ENCODE data around the gene NKD1.
"Not testable (repeated sequence)": the region's sequence is repeated elsewhere in the genome, so short reads cannot be mapped to it uniquely, and the experiment has no call there.

The NKD1 gene, protein sequence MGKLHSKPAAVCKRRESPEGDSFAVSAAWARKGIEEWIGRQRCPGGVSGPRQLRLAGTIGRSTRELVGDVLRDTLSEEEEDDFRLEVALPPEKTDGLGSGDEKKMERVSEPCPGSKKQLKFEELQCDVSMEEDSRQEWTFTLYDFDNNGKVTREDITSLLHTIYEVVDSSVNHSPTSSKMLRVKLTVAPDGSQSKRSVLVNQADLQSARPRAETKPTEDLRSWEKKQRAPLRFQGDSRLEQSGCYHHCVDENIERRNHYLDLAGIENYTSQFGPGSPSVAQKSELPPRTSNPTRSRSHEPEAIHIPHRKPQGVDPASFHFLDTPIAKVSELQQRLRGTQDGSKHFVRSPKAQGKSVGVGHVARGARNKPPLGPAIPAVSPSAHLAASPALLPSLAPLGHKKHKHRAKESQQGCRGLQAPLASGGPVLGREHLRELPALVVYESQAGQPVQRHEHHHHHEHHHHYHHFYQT

DNA sequence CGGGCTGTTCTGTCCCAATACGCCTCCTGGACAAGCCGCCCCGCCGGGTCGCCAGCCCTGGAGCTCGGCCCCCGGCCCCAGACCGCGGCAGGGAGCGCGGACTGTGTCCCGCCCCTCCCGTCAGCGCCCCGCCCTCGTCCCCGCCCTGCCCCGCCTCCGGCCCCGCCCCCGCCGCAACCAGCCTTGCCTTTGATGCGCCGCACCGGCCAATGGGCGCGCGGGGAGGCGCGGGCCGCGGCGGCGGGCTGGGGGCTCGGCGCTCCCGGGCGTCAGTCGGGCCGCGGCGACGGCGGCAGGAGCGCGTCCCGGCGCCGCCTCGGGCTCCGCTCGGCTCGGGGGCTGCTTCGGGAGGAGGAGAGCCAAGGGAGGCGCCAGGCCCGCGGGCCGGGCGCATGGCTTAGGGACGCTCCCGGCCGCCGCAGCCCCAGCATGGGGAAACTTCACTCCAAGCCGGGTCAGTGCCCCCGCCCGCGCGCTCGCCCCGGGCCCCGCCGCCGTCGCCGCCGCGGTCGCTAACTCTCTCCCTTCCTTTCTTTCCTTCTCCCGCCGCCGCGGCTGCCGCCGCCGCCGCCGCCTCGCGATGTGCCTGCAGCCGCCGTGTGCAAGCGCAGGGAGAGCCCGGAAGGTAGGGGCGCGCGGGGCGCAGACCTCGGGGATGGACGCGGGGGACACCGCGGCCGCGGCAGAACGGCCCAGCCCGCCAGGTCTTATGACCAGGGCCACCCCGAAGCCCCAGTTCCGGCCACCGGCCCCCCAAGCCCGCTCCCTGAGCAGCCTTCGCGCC lies at the start of gene NKD1:
TSS of gene NKD1 (plus strand) at position 272 of the 784 bp plus-strand sequence. CDS start at position 430, 158 bp downstream.
- DNase-seq, result peak; percentile 73

DNA sequence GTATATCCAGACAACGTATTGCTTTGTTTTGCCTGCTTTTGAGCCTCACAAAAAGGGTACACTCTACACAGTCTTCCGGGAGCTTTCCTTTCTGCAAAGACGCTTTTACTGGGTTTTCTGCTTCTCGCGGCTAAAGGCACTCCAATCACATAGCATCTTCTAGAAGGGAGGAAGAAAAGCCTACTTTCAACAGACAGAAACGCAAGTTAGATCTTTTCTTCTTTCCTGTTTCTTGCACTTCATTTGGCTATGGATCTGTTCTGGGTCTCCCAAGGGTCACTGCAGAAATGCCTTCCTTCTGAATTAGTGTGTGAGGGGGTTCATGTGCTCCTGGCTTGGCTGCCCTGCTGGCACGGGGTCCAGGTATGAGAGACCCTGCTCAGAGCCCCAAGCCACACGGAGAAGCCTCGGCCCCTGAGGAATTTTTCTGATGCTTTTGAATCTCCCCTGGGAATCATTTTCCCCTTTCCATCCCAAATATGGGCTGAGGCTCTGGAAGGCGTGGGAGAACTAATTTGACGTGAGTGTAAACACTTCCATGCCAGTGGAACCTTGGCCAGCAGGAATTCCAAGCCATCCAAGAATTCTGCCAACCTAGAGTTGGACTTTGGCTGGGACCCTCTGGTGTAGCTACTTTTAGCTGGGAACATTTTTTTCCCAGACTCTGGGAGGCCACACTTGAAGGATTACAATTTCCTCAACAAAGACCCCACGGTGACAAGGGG lies 49.6 kb upstream of the NKD1 start:
- no peak for DNase-seq

DNA sequence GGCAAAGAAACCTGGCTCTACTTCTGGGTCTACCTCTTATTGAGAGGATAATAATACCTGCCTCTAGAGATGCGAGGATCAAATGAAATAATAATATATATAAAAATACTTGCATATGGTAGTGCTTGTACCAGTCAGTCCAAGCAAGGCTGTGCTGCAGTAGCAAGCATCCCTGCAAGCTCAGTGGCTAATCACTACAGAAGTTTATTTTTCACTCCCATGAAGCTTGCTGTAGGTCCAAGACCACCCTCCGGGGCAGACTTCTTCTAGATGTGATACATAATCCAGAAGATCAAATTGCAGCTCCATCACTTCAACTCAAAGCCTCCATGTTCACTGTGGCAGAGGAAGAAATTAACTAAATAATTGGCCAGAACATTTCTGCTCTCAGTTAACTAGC lies 48.9 kb upstream of the NKD1 start:
- DNase-seq, result no peak

DNA sequence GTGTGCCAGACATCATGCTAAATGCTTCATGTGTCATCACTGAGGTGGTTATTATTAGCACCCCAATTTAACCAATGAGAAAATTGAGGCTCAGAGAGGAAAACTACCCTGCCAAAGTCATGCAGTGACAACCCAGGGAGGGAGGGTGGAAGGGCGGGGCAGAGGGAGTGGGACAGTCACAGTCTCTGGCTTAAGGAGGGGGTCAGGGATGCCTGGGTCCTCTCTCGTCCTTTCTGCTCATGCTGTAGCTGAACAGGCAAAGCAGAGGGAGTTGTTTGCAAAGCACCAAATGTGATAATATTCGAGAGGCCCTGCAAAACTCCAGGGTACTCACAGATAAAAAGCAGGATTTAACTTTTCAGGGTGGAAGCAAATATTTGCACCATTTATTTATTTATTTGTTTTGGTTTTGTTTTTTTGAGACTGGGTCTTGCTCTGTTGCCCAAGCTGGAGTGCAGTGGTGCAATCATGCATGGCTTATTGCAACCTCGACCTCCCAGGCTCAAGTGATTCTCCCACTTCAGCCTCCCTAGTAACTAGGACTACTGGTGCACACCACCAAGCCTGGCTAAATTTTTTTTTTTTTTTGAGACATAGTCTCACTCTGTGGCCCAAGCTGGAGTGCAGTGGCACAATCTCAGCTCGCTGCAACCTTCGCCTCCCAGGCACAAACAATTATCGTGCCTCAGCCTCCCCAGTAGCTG lies 47.9 kb upstream of the NKD1 start:
- DNase-seq, result no peak

DNA sequence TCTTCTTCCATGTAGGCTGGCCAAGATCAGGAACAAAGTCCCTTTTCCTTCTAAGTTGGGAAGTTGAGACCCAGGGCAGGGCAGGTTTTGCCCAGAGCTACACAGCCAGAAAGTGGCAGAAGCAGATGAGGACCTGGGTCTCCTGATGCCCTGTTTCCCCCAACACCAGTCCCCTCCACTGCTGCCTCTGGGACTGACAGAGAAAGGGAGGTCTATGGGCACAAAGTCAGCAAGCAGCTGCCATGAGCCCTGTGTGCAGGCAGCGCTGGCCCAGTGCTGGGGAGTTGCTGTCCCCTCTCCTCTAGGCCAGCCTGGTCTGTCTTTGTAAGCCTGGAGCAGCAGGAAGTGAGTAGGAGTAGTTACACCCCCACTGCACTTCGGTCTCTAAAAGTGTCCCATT lies 46.9 kb upstream of the NKD1 start:
- no peak for DNase-seq

DNA sequence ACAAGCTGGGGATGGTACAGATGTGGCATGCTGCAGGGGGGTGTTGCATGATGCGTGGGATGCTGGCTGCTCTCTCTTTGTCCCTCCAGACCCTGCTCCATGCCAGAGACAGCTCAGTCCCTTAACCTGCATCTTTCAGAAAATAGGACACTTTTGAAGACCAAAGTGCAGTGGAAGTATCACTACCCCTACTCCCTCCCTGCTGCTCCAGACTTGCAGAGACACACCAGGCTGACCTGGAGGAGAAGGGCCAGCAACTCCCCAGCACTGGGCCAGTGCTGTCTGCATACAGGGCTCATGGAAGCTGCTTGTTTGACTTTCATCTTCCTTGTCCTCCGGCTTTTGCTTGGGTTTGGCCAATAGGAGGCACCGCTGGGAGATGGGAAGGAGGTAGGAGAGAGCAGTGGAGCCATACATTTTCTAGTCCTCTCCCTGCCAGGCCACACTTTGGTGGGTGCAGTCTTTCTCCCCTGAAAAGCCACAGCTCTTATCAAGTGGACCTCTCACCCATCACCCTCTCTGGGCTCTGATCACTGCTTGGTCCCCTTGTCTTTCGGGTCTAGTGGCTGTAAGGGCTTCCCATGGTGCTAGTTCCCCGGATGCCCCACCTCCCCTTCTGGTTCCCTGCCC lies 46.1 kb upstream of the NKD1 start:
- no peak for DNase-seq

DNA sequence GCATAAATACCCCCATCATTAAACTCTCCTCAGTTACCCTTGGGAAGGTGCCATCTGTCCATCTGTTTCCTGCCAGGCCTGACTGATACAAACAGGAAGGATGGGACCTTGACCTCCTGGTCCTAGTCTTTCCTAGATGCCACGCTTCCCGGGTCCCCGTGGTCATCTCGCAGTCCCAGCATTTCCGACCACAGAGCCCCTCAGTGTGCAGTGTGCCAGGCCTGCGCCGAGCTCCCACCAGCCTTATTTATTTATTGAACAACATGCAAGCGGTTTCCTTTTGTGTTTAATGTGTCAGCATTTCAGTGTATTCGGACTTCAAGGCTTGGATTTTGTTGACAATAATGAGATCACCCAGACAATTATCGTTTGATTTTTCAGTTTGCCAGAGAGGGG lies 45.6 kb upstream of the NKD1 start:
- no peak for DNase-seq

DNA sequence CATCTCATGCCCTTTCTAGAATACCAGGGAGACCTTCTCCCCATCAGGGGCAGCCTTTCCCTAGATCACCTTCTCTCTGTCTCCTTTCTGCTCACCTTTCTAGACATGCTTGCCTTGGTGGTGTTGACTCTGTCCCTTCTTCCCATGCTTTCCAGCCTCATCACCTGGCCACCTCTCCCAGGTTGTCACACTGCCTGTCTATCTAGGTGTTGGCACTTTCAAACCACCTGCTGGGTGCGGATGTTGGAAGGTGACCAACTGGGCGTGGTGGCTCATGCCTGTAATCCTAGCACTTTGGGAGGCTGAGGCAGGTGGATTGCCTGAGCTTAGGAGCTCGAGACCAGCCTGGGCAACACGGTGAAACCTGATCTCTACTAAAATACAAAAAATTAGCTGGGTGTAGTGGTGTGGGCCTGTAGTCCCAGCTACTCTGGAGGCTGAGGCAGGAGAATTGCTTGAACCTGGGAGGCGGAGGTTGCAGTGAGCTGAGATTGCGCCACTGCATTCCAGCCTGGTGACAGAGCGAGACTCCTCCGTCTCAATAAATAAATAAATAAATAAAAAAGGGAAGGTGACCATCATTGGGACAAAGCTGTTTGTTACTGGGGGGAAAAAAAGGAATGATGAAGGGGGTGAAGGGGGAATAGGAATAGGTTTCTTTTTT lies 44.2 kb upstream of the NKD1 start:
- not testable (repeated sequence) for DNase-seq

DNA sequence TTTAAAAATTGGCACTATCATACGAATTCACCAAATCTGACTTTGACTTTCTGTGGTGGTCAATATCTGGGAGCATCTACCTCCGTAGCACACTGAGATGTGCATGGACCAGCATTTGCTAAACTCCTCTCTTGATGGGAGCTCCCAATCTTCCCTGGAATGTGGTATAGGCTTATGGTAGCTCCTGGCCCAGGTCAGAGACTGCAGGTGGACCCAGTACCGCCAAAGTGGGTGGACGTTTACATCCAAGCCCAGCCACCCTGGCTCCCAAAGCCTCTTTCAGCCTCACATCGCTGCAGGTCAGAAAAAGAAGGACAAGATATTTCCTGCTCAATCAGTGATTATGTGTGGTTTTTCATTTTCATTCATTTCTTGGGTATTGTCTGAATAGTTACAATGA lies 43.1 kb upstream of the NKD1 start:
- no peak for DNase-seq

DNA sequence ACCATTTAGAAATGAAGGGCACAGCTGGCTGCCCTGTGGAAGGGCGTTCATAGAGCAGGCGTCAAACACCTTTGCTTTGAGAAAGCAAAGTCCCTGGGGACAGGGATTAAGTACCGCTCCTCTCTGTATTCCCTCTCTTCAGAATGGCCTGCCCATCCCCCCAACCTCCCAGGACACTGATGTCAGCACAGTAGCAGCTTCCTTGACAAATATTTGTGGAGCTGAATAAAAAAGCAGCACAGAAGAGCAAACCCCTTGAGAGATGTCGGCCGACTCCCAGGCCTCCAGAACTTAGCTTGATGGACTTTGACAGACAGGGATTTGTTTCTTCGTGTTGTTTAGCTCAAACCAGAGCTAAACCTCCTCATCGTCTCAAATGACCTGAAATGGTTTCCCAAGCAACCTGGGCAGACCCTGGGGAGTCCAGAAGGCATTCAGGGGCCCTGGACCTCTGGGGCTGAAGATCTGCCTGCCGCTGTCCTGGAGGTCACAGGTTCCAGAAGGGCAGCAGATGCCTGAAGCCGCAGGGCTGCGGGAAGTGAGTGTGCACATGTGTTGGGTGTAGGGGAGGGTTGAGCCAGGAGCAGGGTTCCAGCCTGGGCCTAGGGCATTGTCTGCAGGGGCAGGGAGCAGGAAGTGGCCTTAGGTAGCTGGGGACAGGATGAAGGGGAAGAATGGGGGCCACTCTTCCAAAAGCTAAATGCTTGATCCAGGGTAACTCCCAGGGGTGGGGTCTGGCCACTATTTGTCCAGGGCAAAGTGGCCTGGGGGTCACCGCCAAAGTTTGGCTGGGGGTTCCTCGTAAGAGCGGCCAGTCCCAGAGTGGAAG lies 42.3 kb upstream of the NKD1 start:
- DNase-seq, result no peak

DNA sequence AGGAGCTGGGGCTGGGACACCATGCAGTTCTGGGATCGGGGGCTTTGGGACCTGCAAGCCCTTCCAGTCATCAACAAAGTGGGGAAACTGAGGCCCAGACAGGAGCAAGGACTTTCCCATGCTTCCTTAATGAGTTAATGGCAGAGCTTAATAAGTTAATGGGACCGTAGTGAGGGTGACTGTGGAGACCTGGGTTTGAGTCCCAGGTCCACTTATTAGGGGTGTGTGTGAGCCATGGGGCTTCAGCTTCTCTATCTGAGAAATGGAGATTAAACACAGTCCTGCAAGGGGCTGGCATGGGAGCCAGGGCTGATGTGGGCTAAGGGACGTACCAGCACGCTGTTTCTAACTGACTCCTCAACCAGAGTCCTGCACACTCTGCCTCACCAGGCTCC lies 41.7 kb upstream of the NKD1 start:
- no peak for DNase-seq

DNA sequence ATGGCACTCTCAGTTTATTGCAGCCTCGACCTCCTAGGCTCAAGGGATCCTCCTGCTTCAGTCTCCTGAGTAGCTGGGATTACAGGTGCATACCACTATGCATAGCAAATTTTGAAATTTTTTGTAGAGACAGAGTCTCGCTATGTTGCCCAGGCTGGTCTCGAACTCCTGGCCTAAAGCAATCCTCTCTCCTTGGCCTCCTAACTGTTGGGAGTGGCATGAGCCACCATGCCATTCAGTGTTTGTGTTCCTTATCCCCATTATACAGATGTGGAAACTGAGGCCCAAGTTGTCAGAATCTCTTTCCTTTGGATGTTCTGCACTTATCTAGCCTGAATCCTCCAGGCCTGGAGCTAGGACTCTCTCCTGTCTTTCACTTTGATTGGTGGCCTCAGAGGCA lies 40.8 kb upstream of the NKD1 start:
- no peak for DNase-seq

DNA sequence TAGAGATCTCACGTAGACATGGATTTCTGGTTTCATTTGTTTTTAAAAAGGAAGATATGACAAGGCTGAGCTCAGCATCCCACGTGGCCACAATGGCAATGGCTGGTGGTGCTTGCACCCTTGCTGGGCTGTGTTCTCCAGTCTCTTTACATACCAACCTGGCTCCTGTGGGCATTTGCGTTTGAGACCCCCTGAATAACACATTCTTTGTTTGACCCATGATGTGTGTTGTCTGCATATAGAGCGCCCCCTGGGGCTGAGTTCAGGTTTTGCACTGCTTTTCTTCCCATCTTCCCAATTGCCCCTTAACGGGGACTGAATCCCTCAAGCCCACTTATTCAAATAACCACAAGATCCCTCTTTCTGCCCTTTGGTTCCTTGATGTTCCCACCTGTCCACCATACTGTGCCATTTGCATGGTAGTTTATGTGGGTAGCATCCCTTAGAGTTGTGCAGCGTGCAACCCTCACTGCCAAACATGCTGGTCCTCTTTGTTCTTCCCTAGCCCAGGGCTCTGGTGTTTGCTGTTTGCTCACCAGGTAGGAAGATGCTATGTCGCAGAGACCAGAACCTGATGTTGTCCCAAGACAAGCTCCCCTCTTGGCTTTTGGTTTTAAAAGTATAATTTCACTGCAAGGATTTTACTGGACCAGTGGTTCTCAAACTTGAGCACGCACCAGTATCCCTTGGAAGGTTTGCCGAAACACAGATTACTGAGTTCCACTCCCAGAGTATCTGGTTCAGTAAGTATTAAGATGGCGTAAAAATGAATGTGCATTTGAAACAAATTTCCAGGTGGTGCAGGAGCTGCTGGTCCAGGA lies 38.5 kb upstream of the NKD1 start:
- peak; percentile 30 for DNase-seq

DNA sequence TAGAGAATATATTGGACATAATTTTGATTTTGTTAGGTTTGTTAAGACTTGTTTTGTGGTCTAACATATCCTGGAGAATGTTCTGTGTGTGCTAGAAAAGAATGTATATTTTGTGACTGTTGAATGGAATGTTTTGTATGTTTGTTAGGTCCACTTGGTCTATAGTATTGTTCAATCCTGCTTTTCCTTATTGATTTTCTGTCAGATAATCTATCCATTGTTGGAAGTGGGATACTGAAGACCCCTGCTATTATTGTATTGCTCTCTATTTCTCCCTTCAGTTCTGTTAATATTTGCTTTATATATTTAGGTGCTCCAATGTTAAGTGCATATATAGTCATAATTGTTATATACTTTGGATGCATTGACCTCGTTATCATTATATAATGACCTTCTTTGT lies 33.0 kb upstream of the NKD1 start:
- DNase-seq, result no peak

DNA sequence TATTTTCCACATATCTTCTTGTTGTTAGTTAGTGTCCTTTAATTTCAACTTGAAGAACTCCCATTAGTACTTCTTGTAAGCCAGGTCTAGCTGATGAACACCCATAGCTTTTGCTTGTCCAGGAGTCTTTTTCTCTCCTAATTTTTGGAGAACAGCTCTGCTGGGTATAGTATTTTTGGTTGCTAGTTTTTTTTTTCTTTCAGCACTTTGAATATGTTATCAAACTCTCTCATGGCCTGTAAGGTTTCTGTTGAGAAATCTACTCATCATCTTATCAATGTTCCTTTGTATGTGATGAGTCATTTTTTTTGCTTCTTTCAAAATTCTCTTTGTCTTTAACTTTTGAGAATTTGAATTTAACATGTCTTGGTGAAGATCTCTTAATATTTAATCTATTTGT lies 31.8 kb upstream of the NKD1 start:
- DNase-seq, result no peak

DNA sequence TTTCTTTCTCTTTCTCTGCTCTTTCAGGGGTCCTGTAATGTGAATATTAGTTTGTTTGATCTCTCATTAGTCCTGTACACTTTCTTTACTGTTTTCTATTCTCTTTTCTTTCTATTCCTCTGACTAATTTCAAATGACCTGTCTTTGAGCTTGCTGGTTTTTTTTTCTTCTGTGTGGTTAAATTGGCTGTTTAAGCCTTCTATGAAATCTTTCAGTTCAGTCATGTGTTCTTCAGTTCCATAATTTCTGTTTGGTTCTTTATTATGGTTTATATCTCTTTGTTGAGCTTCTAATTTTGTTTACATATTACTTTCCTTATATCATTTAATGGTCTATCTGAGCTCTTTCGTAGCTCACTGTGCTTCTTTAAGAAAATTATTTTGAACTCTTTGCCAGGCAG lies 31.3 kb upstream of the NKD1 start:
- no peak for DNase-seq

DNA sequence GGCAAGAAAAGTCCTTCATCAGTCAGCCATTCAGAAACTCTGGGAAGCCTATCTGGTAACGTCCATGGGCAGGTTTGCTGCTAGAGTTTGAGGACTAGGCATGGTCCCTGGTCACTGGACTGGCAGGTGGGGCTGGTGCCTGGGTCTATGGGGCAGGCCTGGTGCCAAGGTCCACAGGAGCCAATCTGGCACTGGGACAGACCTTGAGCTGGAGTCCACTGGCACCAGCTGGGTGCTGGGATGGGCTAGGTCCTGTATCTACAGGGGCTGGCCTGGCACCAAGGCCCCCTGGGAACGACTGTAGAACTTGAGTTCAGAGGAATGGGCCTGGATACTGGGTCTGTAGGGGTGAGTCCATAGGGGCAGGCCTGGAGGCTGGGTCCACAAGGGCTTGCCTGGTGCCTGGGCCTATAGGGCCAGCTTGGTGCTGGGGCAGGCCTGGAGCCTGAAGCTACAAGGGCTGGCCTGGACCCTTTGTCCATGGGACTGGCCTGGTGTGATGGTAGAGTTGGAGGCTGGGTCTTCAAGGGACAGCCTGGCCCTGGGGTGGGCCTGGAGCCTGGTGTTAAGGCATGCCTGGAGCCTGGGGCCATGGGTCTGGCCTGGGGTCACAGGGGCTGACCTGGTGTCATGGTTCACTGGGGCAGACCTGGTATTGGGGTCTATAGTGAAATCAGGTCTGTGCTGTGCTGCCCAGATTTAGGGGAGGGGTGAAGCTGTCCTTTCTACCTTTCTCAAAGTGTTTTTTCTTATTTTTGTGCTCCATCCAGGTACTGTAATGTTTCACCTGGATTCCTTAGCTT lies 30.5 kb upstream of the NKD1 start:
- DNase-seq, result no peak

DNA sequence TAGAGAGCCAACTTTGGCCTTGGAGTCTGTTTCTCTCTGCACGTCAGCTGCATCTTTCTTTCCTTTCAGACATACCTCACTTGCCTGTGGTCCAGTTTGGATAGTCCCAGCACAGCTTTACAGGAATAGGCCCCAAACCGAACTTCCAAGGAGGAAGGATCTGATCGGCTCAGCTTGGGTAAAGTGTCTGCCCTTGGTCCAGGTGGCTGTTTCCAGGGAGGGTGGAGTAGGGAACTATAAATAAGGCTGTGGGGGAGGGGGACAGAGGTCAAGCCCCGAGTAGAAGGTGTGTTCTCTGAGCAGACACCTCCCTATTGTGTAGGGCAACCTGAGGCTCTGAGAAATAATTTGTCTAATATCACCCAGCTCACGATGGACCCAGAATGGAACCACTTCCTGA lies 29.2 kb upstream of the NKD1 start:
- DNase-seq, result no peak

DNA sequence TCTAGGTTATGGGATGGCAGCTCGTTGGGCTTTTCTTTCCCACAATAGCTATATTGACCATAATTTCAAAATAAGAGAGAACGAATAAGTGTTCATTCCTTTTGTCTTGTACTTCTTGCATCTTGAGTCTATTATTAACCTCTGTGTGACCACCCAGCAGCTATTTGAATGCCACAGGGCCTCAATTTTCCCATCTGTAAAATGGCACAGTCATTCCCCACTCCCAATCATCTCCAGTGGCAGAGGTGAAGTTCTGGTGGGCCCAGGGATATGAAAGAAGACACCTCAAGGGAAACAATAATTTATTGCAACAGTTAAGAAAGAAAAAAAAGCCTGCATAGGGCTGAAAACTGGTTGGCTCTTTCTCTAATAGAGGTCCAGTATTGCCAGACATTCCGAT lies 28.6 kb upstream of the NKD1 start:
- DNase-seq, result no peak
